ENCODE measurements around the gene ULK4. TPM values are rescaled to one million over a fixed set of nuclear protein-coding genes. Genes with fewer than 3 reads are reported as not detected.

The ULK4 gene
- total and polyA plus RNA-seq, 9 of the 15 experiments (the other 6 are each of a cell fraction or from before 2014, with no cell fraction given), result 3.0 to 5.9 (median 3.5) TPM

DNA sequence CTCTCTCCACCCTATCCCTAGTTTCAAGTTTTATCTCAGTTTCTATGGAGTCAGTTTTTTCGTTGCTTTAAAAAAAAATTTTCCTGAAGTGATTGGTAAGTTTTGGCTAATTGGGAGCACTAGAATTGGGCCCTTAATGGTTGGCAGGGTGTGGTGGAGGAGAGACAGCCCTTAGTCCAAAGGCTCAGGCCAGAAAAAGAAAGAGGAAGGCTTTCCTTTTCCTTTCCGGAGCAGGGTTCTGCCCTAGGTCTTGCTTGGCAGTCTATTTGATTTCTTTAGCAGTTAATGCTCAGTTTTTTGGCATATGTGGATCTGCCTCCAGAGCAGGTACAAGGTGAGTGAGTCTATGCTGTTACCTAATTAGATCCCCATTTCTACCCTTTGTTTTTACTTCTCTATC, 739.9 kb downstream of the ULK4 start:
- intact Hi-C loops (cut with micrococcal nuclease), result no loop called here
- no peak overlapping the region for H3K4me2 ChIP-seq (ENCODE audit: insufficient read depth, low read length)
- H3K9ac ChIP-seq (ENCODE audit: insufficient read depth in 1 of 2, low read depth in 2 of 2, low read length in 2 of 2), result no peak overlapping the region
- peaks cover 34% of the 10 kb centered on the region for H3K36me3 ChIP-seq (ENCODE audit: control insufficient read depth, insufficient read depth, low read length)
- FAIRE-seq (no peak), DNase-seq (ENCODE audit: extremely low read depth in 1 of 4, low spot score in 3 of 4) (no peak), ATAC-seq (no peak; the same call in 2 of the 3 replicates)
- no peak overlapping the region for H2AFZ ChIP-seq (ENCODE audit: low read depth, low read length)
- no peaks in the 10 kb centered on the region for H3K9me1 ChIP-seq (ENCODE audit: control insufficient read depth, insufficient read depth, low read length)
- H4K20me1 ChIP-seq (replicated peaks; ENCODE audit: control insufficient read depth, insufficient read depth, low read length), result peaks cover 42% of the 10 kb centered on the region
- H3K9me3 ChIP-seq (replicated peaks; ENCODE audit: control insufficient read depth, insufficient read depth, low read depth, low read length), result no peaks in the 10 kb centered on the region
- H3K4me3 ChIP-seq, result no peak overlapping the region
- peaks cover 0 to 3% of the 10 kb centered on the region in 2 experiments; a peak in 2 of 5 replicates for H3K4me1 ChIP-seq (replicated peaks in 1 of 2; ENCODE audit: control insufficient read depth in 2 of 2, insufficient read depth in 2 of 2, low read length in 2 of 2)
- ChIA-PET POLR2A (interaction anchor here (1.6 kb wide), 1 partner anchor 23 kb away, joined by 3 read pairs; the partner anchor contains the start of gene CTNNB1), CTCF (ENCODE audit: low intra/inter-chr PET ratio) (no interaction called here)
- no peak overlapping the region for H3K27ac ChIP-seq (ENCODE audit: extremely low read depth, low read depth, low read length)
- peaks cover 66% of the 10 kb centered on the region for H3K79me2 ChIP-seq (ENCODE audit: control insufficient read depth, insufficient read depth, low read length)
- no TSS peak for BruUV-seq (replicated peaks)
- 79% methylated on average over 2 of the region's 2 CpGs for WGBS (ENCODE audit: insufficient coverage, low coverage, missing lambda C conversion rate)
- H3K27me3 ChIP-seq (ENCODE audit: control insufficient read depth in 2 of 2, insufficient read depth in 2 of 2, low read length in 2 of 2), result no peaks in the 10 kb centered on the region
- in situ Hi-C loops (cut with MboI), result no loop called here
- TF ChIP-seq, protein P1, sequence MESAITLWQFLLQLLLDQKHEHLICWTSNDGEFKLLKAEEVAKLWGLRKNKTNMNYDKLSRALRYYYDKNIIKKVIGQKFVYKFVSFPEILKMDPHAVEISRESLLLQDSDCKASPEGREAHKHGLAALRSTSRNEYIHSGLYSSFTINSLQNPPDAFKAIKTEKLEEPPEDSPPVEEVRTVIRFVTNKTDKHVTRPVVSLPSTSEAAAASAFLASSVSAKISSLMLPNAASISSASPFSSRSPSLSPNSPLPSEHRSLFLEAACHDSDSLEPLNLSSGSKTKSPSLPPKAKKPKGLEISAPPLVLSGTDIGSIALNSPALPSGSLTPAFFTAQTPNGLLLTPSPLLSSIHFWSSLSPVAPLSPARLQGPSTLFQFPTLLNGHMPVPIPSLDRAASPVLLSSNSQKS (CRISPR knock-in tag; IDR thresholded peaks at IDR 0.05), result no peak
- TF ChIP-seq FOXJ3 (CRISPR knock-in tag; IDR thresholded peaks at IDR 0.05) (no peak), ZNF41 (CRISPR knock-in tag; conservative IDR thresholded peaks at IDR 0.05) (no peak), KDM1A (IDR thresholded peaks at IDR 0.05) (no peak), TAF9B (IDR thresholded peaks at IDR 0.05; ENCODE audit: partially characterized antibody) (no peak), HNRNPLL (IDR thresholded peaks at IDR 0.05; ENCODE audit: low read depth, low read length, poor library complexity, severe bottlenecking) (no peak), GTF2E2 (tag; IDR thresholded peaks at IDR 0.05) (no peak), MTA1 (IDR thresholded peaks at IDR 0.05; ENCODE audit: borderline replicate concordance) (no peak), ETS2 (tag; IDR thresholded peaks at IDR 0.05; ENCODE audit: borderline replicate concordance, poor library complexity, severe bottlenecking) (no peak), NFIX (CRISPR knock-in tag; IDR thresholded peaks at IDR 0.05; ENCODE audit: low read depth) (no peak), NFXL1 (CRISPR knock-in tag; IDR thresholded peaks at IDR 0.05) (no peak), MCM7 (IDR thresholded peaks at IDR 0.05) (no peak), ZNF584 (CRISPR knock-in tag; IDR thresholded peaks at IDR 0.05; ENCODE audit: low read depth) (no peak), ZNF140 (CRISPR knock-in tag; IDR thresholded peaks at IDR 0.05) (no peak)
- TF ChIP-seq, protein P2, sequence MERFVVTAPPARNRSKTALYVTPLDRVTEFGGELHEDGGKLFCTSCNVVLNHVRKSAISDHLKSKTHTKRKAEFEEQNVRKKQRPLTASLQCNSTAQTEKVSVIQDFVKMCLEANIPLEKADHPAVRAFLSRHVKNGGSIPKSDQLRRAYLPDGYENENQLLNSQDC (CRISPR knock-in tag; IDR thresholded peaks at IDR 0.05), result no peak
- TF ChIP-seq, protein P3, sequence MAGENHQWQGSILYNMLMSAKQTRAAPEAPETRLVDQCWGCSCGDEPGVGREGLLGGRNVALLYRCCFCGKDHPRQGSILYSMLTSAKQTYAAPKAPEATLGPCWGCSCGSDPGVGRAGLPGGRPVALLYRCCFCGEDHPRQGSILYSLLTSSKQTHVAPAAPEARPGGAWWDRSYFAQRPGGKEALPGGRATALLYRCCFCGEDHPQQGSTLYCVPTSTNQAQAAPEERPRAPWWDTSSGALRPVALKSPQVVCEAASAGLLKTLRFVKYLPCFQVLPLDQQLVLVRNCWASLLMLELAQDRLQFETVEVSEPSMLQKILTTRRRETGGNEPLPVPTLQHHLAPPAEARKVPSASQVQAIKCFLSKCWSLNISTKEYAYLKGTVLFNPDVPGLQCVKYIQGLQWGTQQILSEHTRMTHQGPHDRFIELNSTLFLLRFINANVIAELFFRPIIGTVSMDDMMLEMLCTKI (IDR thresholded peaks at IDR 0.05; ENCODE audit: partially characterized antibody), result no peak
- TF ChIP-seq, protein P4, sequence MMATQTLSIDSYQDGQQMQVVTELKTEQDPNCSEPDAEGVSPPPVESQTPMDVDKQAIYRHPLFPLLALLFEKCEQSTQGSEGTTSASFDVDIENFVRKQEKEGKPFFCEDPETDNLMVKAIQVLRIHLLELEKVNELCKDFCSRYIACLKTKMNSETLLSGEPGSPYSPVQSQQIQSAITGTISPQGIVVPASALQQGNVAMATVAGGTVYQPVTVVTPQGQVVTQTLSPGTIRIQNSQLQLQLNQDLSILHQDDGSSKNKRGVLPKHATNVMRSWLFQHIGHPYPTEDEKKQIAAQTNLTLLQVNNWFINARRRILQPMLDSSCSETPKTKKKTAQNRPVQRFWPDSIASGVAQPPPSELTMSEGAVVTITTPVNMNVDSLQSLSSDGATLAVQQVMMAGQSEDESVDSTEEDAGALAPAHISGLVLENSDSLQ (IDR thresholded peaks at IDR 0.05), result no peak

Measured in K562 (cell line).